ENCODE measurements around the gene PRLR.

DNA sequence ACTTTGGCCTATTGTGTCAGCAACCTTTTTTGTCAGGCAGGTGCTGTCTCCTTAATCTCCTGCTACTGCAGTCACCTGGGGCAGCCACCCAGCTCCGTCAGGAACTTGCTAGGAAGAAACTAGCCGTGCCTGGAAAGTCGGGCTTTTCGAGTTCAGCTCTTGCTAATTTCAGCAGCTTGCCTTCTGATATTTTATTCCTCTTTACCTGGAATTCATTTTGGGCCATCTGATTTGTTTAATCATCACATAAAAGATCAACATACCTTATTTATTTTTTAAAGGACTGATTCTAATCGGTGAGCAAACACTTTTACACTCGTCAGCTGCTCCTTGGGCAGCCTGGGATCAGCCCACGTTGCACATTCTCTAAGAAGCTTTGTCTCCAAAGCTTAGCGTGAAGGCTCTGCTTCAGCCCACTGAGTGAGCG lies 42.2 kb downstream of the PRLR start:
- TF ChIP-seq, protein P1, sequence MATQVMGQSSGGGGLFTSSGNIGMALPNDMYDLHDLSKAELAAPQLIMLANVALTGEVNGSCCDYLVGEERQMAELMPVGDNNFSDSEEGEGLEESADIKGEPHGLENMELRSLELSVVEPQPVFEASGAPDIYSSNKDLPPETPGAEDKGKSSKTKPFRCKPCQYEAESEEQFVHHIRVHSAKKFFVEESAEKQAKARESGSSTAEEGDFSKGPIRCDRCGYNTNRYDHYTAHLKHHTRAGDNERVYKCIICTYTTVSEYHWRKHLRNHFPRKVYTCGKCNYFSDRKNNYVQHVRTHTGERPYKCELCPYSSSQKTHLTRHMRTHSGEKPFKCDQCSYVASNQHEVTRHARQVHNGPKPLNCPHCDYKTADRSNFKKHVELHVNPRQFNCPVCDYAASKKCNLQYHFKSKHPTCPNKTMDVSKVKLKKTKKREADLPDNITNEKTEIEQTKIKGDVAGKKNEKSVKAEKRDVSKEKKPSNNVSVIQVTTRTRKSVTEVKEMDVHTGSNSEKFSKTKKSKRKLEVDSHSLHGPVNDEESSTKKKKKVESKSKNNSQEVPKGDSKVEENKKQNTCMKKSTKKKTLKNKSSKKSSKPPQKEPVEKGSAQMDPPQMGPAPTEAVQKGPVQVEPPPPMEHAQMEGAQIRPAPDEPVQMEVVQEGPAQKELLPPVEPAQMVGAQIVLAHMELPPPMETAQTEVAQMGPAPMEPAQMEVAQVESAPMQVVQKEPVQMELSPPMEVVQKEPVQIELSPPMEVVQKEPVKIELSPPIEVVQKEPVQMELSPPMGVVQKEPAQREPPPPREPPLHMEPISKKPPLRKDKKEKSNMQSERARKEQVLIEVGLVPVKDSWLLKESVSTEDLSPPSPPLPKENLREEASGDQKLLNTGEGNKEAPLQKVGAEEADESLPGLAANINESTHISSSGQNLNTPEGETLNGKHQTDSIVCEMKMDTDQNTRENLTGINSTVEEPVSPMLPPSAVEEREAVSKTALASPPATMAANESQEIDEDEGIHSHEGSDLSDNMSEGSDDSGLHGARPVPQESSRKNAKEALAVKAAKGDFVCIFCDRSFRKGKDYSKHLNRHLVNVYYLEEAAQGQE (IDR thresholded peaks at IDR 0.05; ENCODE audit: borderline replicate concordance), result no peak
- TF ChIP-seq, protein P2, sequence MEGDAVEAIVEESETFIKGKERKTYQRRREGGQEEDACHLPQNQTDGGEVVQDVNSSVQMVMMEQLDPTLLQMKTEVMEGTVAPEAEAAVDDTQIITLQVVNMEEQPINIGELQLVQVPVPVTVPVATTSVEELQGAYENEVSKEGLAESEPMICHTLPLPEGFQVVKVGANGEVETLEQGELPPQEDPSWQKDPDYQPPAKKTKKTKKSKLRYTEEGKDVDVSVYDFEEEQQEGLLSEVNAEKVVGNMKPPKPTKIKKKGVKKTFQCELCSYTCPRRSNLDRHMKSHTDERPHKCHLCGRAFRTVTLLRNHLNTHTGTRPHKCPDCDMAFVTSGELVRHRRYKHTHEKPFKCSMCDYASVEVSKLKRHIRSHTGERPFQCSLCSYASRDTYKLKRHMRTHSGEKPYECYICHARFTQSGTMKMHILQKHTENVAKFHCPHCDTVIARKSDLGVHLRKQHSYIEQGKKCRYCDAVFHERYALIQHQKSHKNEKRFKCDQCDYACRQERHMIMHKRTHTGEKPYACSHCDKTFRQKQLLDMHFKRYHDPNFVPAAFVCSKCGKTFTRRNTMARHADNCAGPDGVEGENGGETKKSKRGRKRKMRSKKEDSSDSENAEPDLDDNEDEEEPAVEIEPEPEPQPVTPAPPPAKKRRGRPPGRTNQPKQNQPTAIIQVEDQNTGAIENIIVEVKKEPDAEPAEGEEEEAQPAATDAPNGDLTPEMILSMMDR (IDR thresholded peaks at IDR 0.05; ENCODE audit: poor library complexity, severe bottlenecking), result no peak
- no peak for TF ChIP-seq EP300 (conservative IDR thresholded peaks at IDR 0.05; ENCODE audit: poor library complexity, severe bottlenecking)
- TF ChIP-seq SMC3 (conservative IDR thresholded peaks at IDR 0.05; ENCODE audit: poor library complexity), result no peak
- no peak for TF ChIP-seq EZH2 (IDR thresholded peaks at IDR 0.05; ENCODE audit: borderline replicate concordance, insufficient read depth, low read length, poor library complexity, severe bottlenecking)
- TF ChIP-seq RAD21 (conservative IDR thresholded peaks at IDR 0.05), result no peak
- no peak for TF ChIP-seq POLR2AphosphoS5 (IDR thresholded peaks at IDR 0.05)
- TF ChIP-seq MXI1 (conservative IDR thresholded peaks at IDR 0.05; ENCODE audit: poor library complexity, severe bottlenecking), result no peak
- no peak for TF ChIP-seq TAF1 (IDR thresholded peaks at IDR 0.05; ENCODE audit: low read depth)

All from neural cell (in vitro differentiated cells).